HEK293 (cell line): ENCODE measurements around the gene CASD1.

Experiments
- CTCF ChIA-PET: fragments of 350-600 bp; formaldehyde crosslinking; extraction: SDS; loops from one replicate; lab custom pipeline; 2021; ENCODE audit warnings: antibody characterized with exemption; lab: Yijun Ruan, JAX
- POLR2A ChIA-PET: fragments of 300-600 bp; formaldehyde crosslinking; extraction: SDS; loops from one replicate; lab custom pipeline; 2020; ENCODE audit warnings: antibody characterized with exemption, inconsistent platforms; lab: Yijun Ruan, JAX
- H3K27ac ChIP-seq: fragments of 200-500 bp; sonication (Bioruptor generic); 2 replicates; pipeline ENCODE4 v1.5.1; 2014; ENCODE audit warnings: low read depth, low read length, control low read depth, inconsistent platforms; ENCODE audit errors: extremely low read depth
- H3K36me3 ChIP-seq, 2 experiments: fragments of 200-500 bp in 1 of 2; sonication (Bioruptor generic) in 1 of 2; 1 replicate in 1 of 2; 2 replicates in 1 of 2; pipeline ENCODE4 v1.5.1; 2014 to 2017; ENCODE audit warnings: inconsistent platforms in 2 of 2, low read length in 2 of 2; ENCODE audit not compliant: control insufficient read depth in 2 of 2, insufficient read depth in 1 of 2
- H3K4me1 ChIP-seq: fragments of 200-500 bp; sonication (Bioruptor generic); 2 replicates; pipeline ENCODE4 v1.5.1; 2014; ENCODE audit warnings: mild to moderate bottlenecking, low read length, inconsistent platforms; ENCODE audit not compliant: control insufficient read depth, insufficient read depth
- H3K4me3 ChIP-seq: 2 replicates; pipeline ENCODE4 v1.5.1; 2011; ENCODE audit warnings: low read depth, mild to moderate bottlenecking, control low read depth, low read length, moderate library complexity
- H3K9me3 ChIP-seq: fragments of 200-500 bp; sonication (Bioruptor generic); 2 replicates; pipeline ENCODE4 v1.5.1; 2014; ENCODE audit warnings: low read depth, low read length, inconsistent platforms; ENCODE audit not compliant: control insufficient read depth, insufficient read depth
- GLIS2 ChIP-seq: fragments of 450-650 bp; formaldehyde crosslinking; IDR thresholded peaks from 2 replicates; pipeline ENCODE4 v1.5.1; 2016; ENCODE audit warnings: missing biosample characterization, missing genetic modification characterization
- KLF10 ChIP-seq: fragments of 450-650 bp; IDR thresholded peaks from 2 replicates; pipeline ENCODE4 v1.5.1; 2018; ENCODE audit warnings: missing biosample characterization, mild to moderate bottlenecking, missing genetic modification characterization
- OVOL3 ChIP-seq: fragments of 450-650 bp; formaldehyde crosslinking; IDR thresholded peaks from 2 replicates; pipeline ENCODE4 v1.5.1; 2016; ENCODE audit warnings: missing biosample characterization, missing genetic modification characterization
- REST ChIP-seq: fragments of 450-650 bp; formaldehyde crosslinking; IDR thresholded peaks from 2 replicates; pipeline ENCODE4 v1.5.1; 2016; ENCODE audit warnings: missing biosample characterization, missing genetic modification characterization
- ZBTB11 ChIP-seq: fragments of 450-650 bp; formaldehyde crosslinking; conservative IDR thresholded peaks from 2 replicates; pipeline ENCODE4 v1.5.1; 2016; ENCODE audit warnings: low read depth, missing biosample characterization, missing genetic modification characterization
- ZFP41 ChIP-seq: fragments of 450-650 bp; formaldehyde crosslinking; IDR thresholded peaks from 2 replicates; pipeline ENCODE4 v1.5.1; 2016; ENCODE audit warnings: missing biosample characterization, missing genetic modification characterization, borderline replicate concordance
- ZIC2 ChIP-seq: fragments of 450-650 bp; formaldehyde crosslinking; IDR thresholded peaks from 2 replicates; pipeline ENCODE4 v1.5.1; 2016; ENCODE audit warnings: missing biosample characterization, missing genetic modification characterization
- ZNF280D ChIP-seq: fragments of 450-650 bp; formaldehyde crosslinking; IDR thresholded peaks from 2 replicates; pipeline ENCODE4 v1.5.1; 2016; ENCODE audit warnings: missing biosample characterization, missing genetic modification characterization
- ZNF426 ChIP-seq: fragments of 450-650 bp; formaldehyde crosslinking; IDR thresholded peaks from 2 replicates; pipeline ENCODE4 v1.5.1; 2017; ENCODE audit warnings: missing biosample characterization, missing genetic modification characterization, mild to moderate bottlenecking, inconsistent platforms, moderate library complexity
- ZNF433 ChIP-seq: fragments of 450-650 bp; formaldehyde crosslinking; IDR thresholded peaks from 2 replicates; pipeline ENCODE4 v1.5.1; 2016; ENCODE audit warnings: missing biosample characterization, missing genetic modification characterization, low read depth
- TF ChIP-seq, protein P1 (sequence below): fragments of 450-650 bp; formaldehyde crosslinking; IDR thresholded peaks from 2 replicates; pipeline ENCODE4 v1.5.1; 2016; ENCODE audit warnings: missing biosample characterization, missing genetic modification characterization
- TF ChIP-seq, protein P2 (sequence below): fragments of 450-650 bp; formaldehyde crosslinking; IDR thresholded peaks from 2 replicates; pipeline ENCODE4 v1.5.1; 2017; ENCODE audit warnings: missing biosample characterization, missing genetic modification characterization

CASD1 gene

GRCh38 chr7:94532676-94533075 is 23.1 kb downstream of the CASD1 start (continued):
- TF ChIP-seq ZNF433 (tag by site-specific recombination) (no peak), ZNF426 (no peak), ZIC2 (tag by site-specific recombination) (no peak), ZNF280D (no peak), KLF10 (tag by site-specific recombination) (no peak), GLIS2 (tag by site-specific recombination) (no peak)
- TF ChIP-seq, protein P1, sequence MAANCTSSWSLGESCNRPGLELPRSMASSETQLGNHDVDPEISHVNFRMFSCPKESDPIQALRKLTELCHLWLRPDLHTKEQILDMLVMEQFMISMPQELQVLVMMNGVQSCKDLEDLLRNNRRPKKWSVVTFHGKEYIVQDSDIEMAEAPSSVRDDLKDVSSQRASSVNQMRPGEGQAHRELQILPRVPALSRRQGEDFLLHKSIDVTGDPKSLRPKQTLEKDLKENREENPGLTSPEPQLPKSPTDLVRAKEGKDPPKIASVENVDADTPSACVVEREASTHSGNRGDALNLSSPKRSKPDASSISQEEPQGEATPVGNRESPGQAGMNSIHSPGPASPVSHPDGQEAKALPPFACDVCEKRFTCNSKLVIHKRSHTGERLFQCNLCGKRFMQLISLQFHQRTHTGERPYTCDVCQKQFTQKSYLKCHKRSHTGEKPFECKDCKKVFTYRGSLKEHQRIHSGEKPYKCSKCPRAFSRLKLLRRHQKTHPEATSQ (tag by site-specific recombination): no peak

GRCh38 chr7:94540428-94540827 is 30.8 kb downstream of the CASD1 start:
- POLR2A ChIA-PET: no interaction called here
- peaks cover 6 to 11% of the 10 kb centered on the region in 2 experiments for H3K36me3 ChIP-seq
- no peak overlapping the region for H3K4me3 ChIP-seq
- peaks cover 2% of the 10 kb centered on the region; the same call in 1 of the 2 replicates for H3K4me1 ChIP-seq
- CTCF ChIA-PET: no interaction called here
- no peaks in the 10 kb centered on the region for H3K9me3 ChIP-seq
- no peak overlapping the region for H3K27ac ChIP-seq
- TF ChIP-seq ZBTB11 (tag by site-specific recombination) (no peak), ZFP41 (tag by site-specific recombination) (no peak), OVOL3 (tag by site-specific recombination) (no peak)

DNA sequence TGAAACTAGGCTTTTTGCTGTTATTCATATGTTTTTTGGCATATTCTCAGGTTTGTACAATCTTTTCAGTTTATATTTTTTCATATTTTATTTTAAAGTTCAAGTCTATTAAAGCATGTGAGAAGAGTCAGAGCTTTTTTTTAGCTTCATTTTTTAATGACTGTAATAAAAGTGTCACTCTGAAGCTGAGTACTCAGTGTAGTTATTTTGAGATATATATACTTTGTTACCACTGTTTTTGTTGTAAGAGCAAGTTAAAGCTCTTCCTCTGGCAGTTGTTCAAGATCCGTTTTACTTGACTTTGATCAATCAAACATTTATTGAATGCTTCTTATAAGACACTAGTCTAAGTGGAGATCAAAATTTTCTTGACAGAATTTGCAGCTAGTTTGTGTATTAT is 37.5 kb downstream of the CASD1 start:
- TF ChIP-seq REST: no peak
- TF ChIP-seq, protein P2, sequence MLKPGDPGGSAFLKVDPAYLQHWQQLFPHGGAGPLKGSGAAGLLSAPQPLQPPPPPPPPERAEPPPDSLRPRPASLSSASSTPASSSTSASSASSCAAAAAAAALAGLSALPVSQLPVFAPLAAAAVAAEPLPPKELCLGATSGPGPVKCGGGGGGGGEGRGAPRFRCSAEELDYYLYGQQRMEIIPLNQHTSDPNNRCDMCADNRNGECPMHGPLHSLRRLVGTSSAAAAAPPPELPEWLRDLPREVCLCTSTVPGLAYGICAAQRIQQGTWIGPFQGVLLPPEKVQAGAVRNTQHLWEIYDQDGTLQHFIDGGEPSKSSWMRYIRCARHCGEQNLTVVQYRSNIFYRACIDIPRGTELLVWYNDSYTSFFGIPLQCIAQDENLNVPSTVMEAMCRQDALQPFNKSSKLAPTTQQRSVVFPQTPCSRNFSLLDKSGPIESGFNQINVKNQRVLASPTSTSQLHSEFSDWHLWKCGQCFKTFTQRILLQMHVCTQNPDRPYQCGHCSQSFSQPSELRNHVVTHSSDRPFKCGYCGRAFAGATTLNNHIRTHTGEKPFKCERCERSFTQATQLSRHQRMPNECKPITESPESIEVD (tag by site-specific recombination): peak; percentile 63
- TF ChIP-seq, all 188 proteins: peak for 1
- no peak overlapping the region for H3K27ac ChIP-seq
- POLR2A ChIA-PET: no interaction called here
- H3K36me3 ChIP-seq: no peaks in the 10 kb centered on the region
- CTCF ChIA-PET: interaction anchor here (1.0 kb wide), 1 partner anchor 965 kb away, joined by 3 read pairs; no protein-coding TSS in a partner anchor
- H3K9me3 ChIP-seq: no peaks in the 10 kb centered on the region
- no peak overlapping the region for H3K4me3 ChIP-seq
- H3K4me1 ChIP-seq: peaks cover 10% of the 10 kb centered on the region
